Upper lobe of left lung (tissue), 4 donors: Measurements from ENCODE around the gene ZNF710.

Experiments used
- CTCF ChIP-seq, 6 experiments: fragments of 450-650 bp in 4 of 6; fragments of 200-600 bp in 2 of 6; sonication (generic) in 2 of 6; IDR thresholded peaks; one replicate each; pipeline ENCODE4 v1.5.1; 2016 to 2019; ENCODE audit warnings: antibody characterized with exemption in 6 of 6
- POLR2A ChIP-seq, 4 donors: fragments of 450-650 bp; IDR thresholded peaks; one replicate each; pipeline ENCODE4 v1.5.1; 2016 to 2017; ENCODE audit warnings: antibody characterized with exemption in 4 of 4, mild to moderate bottlenecking in 2 of 4
- POLR2AphosphoS5 ChIP-seq, 2 donors: sonication (generic); formaldehyde crosslinking; IDR thresholded peaks; one replicate each; pipeline ENCODE4 v1.5.1; 2017; ENCODE audit warnings: antibody characterized with exemption in 2 of 2

- TF ChIP-seq CTCF (IDR thresholded peaks at IDR 0.05) (no peak), POLR2AphosphoS5 (IDR thresholded peaks at IDR 0.05) (no peak), POLR2A (IDR thresholded peaks at IDR 0.05) (no peak)
Observed at GRCh38 chr15:89991312-89991711, 9.8 kb upstream of the ZNF710 start.
